B cell (primary cell): ENCODE data around the gene TRPM1.

ENCODE experiments used
- EZH2 ChIP-seq: IDR thresholded peaks from 2 replicates; pipeline ENCODE4 v1.6.1; 2012; ENCODE audit warnings: borderline replicate concordance, low read depth, mild to moderate bottlenecking, moderate library complexity, low read length; ENCODE audit not compliant: insufficient read depth, poor library complexity, severe bottlenecking
- TF ChIP-seq, protein P1 (sequence below): fragments of 200-600 bp; IDR thresholded peaks from one replicate; pipeline ENCODE4 v1.8.0; 2022; ENCODE audit warnings: antibody characterized with exemption, mild to moderate bottlenecking

DNA sequence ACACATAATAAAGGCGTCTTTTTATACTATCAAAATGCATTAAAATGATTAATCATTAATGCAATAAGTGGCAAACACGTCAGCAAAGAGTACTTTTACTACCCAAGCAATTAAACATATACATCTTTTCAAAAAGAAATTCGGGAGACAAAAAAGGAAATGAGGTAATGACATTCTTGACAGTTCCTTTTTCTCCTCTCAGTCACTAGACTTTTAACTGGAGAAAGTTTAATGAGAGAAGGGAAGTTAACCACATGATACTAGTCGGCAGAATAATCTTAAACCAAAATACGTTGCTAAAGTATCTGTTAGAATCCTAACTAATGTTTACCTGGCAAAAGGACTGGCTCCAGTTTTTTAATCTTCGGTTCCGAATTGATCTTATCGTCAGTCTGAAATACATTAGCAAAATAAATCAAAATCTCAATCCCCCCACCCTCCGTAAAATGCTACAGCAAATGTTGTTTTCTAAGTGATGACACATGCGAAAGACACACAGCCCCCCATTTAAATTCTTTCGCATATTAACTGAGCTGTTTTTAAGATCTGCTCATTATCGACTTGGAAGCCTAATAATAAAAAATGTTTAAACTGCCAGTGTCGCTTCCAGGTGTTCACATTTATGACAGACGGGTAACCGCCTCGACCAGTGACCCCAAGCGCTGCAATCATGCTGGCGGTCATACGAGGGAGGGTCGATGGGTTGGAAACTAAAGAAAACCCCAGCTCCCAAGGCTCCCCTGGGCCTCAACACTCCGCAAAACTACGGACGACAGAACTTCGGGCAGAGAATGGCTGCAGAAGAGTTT, 110.9 kb downstream of the TRPM1 start:
- TF ChIP-seq, protein P1, sequence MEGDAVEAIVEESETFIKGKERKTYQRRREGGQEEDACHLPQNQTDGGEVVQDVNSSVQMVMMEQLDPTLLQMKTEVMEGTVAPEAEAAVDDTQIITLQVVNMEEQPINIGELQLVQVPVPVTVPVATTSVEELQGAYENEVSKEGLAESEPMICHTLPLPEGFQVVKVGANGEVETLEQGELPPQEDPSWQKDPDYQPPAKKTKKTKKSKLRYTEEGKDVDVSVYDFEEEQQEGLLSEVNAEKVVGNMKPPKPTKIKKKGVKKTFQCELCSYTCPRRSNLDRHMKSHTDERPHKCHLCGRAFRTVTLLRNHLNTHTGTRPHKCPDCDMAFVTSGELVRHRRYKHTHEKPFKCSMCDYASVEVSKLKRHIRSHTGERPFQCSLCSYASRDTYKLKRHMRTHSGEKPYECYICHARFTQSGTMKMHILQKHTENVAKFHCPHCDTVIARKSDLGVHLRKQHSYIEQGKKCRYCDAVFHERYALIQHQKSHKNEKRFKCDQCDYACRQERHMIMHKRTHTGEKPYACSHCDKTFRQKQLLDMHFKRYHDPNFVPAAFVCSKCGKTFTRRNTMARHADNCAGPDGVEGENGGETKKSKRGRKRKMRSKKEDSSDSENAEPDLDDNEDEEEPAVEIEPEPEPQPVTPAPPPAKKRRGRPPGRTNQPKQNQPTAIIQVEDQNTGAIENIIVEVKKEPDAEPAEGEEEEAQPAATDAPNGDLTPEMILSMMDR: no peak
- no peak for TF ChIP-seq EZH2
